ENCODE measurements around the gene MAD1L1. TPM values are rescaled to one million over a fixed set of nuclear protein-coding genes. Genes with fewer than 3 reads are reported as not detected.

MAD1L1 gene
- total RNA-seq, 1 donor from 2014 or later = 32.3 TPM

DNA sequence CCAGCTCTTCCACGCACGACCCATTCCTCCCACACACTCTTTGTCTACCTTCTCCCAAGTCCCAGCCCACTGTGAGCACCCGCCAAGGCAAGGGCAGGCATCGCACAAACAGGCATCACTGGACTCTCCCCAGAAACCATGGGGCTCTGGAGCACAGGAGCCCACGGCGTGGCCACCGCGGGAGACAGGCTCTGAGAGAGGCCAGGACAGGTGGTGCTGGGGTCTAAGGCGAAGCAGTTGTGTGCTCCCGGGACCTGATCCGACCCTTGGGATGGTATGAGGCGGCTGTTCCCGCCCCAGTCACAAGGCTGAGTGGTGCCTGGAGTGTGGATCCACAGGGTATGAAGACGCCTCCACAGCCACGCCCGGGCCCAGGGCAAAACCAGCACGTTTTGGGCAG, 156.9 kb downstream of the MAD1L1 start:
- Histone ChIP-seq H2AFZ (ENCODE audit: low read depth, low read length) (no peak overlapping the region), H3K27me3 (ENCODE audit: insufficient read depth, low read length) (no peaks in the 10 kb centered on the region), H3K27ac (ENCODE audit: low read depth, low read length) (no peak overlapping the region), H4K20me1 (ENCODE audit: insufficient read depth, low read length) (peaks cover 11% of the 10 kb centered on the region), H3K9ac (ENCODE audit: low read length) (no peak overlapping the region), H3K79me2 (ENCODE audit: insufficient read depth, low read length) (no peaks in the 10 kb centered on the region), H3K9me3 (ENCODE audit: insufficient read depth, low read depth, low read length) (no peaks in the 10 kb centered on the region), H3K4me2 (ENCODE audit: low read length) (no peak overlapping the region), H3K4me1 (ENCODE audit: insufficient read depth, low read length) (no peaks in the 10 kb centered on the region), H3K4me3 (ENCODE audit: insufficient read depth, low read depth, low read length) (no peak overlapping the region), H3K36me3 (ENCODE audit: insufficient read depth, low read length) (no peaks in the 10 kb centered on the region)
- Mint-ChIP-seq H3K27ac (ENCODE audit: unreplicated experiment) (no peak overlapping the region), H3K4me3 (ENCODE audit: unreplicated experiment) (no peak overlapping the region), H3K36me3 (ENCODE audit: low read depth, unreplicated experiment) (peaks cover 18% of the 10 kb centered on the region), H3K9me3 (ENCODE audit: unreplicated experiment) (no peaks in the 10 kb centered on the region), H3K27me3 (ENCODE audit: low read depth, unreplicated experiment) (no peaks in the 10 kb centered on the region), H3K4me1 (ENCODE audit: low read depth, unreplicated experiment) (no peaks in the 10 kb centered on the region)
- TF ChIP-seq EZH2 (IDR thresholded peaks at IDR 0.05; ENCODE audit: insufficient read depth, low read length) (no peak), CTCF (IDR thresholded peaks at IDR 0.05; ENCODE audit: insufficient read depth, low read depth, low read length) (no peak)
- no peak for FAIRE-seq
- DNase-seq (ENCODE audit: low read depth) = no peak

DNA sequence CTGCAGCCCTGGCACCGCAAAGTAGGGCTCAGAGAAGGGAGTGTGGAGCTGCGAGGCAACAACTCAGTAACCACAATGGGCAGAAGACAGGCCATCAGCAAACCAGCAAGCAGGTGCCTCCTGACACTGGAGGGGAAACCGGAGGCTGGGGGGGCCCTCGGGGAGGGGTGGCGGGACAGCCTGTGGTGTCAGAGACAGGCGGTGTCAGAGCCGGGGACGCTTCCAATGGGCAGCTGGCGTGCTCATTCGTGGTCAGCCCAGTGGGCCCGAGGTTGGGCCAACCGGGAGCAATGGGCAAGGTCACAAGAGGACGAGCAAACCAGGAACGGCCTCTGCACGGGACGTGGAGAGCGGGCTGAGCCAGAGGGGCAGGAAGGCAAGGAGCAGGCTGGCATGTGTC, 158.1 kb downstream of the MAD1L1 start:
- TF ChIP-seq EZH2 (IDR thresholded peaks at IDR 0.05; ENCODE audit: insufficient read depth, low read length) (no peak), CTCF (IDR thresholded peaks at IDR 0.05; ENCODE audit: insufficient read depth, low read depth, low read length) (no peak)
- H3K36me3 ChIP-seq (ENCODE audit: insufficient read depth, low read length) = no peaks in the 10 kb centered on the region

DNA sequence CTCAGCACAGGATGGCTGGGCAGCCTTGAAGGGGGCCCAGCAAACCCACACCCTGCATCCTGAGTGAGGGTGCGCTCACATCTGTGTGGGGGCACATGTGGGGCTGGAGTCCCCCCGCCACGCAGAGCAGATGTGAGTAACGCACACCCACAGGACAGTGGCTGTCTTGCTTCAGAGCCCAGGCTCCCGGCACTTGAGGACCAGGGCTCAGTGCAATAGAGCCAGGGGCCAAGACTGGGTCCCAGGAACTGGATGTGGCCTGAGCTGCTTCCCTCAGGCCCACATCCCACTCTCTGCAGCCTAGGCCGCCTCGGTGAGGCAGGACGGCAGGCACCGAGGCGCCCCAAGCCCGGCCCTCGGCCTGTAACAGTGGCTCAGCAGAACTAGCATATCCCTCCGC, 159.9 kb downstream of the MAD1L1 start:
- peaks cover 11% of the 10 kb centered on the region for H3K4me1 ChIP-seq (ENCODE audit: insufficient read depth, low read length)
- H3K27ac ChIP-seq (ENCODE audit: low read depth, low read length) = no peak overlapping the region
- Mint-ChIP-seq H3K4me1 (ENCODE audit: low read depth, unreplicated experiment) (no peaks in the 10 kb centered on the region), H3K27ac (ENCODE audit: unreplicated experiment) (no peak overlapping the region), H3K4me3 (ENCODE audit: unreplicated experiment) (no peak overlapping the region), H3K36me3 (ENCODE audit: low read depth, unreplicated experiment) (peaks cover 18% of the 10 kb centered on the region), H3K27me3 (ENCODE audit: low read depth, unreplicated experiment) (no peaks in the 10 kb centered on the region), H3K9me3 (ENCODE audit: unreplicated experiment) (no peaks in the 10 kb centered on the region)
- no peak for DNase-seq (ENCODE audit: low read depth)
- H3K36me3 ChIP-seq (ENCODE audit: insufficient read depth, low read length) = no peaks in the 10 kb centered on the region
- peaks cover 22% of the 10 kb centered on the region for H4K20me1 ChIP-seq (ENCODE audit: insufficient read depth, low read length)
- FAIRE-seq = no peak
- no peaks in the 10 kb centered on the region for H3K79me2 ChIP-seq (ENCODE audit: insufficient read depth, low read length)
- H3K4me2 ChIP-seq (ENCODE audit: low read length) = no peak overlapping the region
- no peak overlapping the region for H3K4me3 ChIP-seq (ENCODE audit: insufficient read depth, low read depth, low read length)
- no peak overlapping the region for H2AFZ ChIP-seq (ENCODE audit: low read depth, low read length)
- no peaks in the 10 kb centered on the region for H3K27me3 ChIP-seq (ENCODE audit: insufficient read depth, low read length)
- no peaks in the 10 kb centered on the region for H3K9me3 ChIP-seq (ENCODE audit: insufficient read depth, low read depth, low read length)
- TF ChIP-seq EZH2 (IDR thresholded peaks at IDR 0.05; ENCODE audit: insufficient read depth, low read length) = no peak
- no peak for TF ChIP-seq CTCF (IDR thresholded peaks at IDR 0.05; ENCODE audit: insufficient read depth, low read depth, low read length)
- H3K9ac ChIP-seq (ENCODE audit: low read length) = no peak overlapping the region

More for the DNA sequence above, 158.1 kb downstream of the MAD1L1 start:
- no peaks in the 10 kb centered on the region for H3K27me3 ChIP-seq (ENCODE audit: insufficient read depth, low read length)
- Mint-ChIP-seq H3K4me1 (ENCODE audit: low read depth, unreplicated experiment) (no peaks in the 10 kb centered on the region), H3K27ac (ENCODE audit: unreplicated experiment) (no peak overlapping the region), H3K27me3 (ENCODE audit: low read depth, unreplicated experiment) (no peaks in the 10 kb centered on the region), H3K36me3 (ENCODE audit: low read depth, unreplicated experiment) (peaks cover 18% of the 10 kb centered on the region), H3K9me3 (ENCODE audit: unreplicated experiment) (no peaks in the 10 kb centered on the region), H3K4me3 (ENCODE audit: unreplicated experiment) (no peak overlapping the region)
- DNase-seq (ENCODE audit: low read depth) = no peak
- H3K4me2 ChIP-seq (ENCODE audit: low read length) = no peak overlapping the region
- no peaks in the 10 kb centered on the region for H3K79me2 ChIP-seq (ENCODE audit: insufficient read depth, low read length)
- H3K4me3 ChIP-seq (ENCODE audit: insufficient read depth, low read depth, low read length) = no peak overlapping the region
- peaks cover 21% of the 10 kb centered on the region for H4K20me1 ChIP-seq (ENCODE audit: insufficient read depth, low read length)
- H3K9ac ChIP-seq (ENCODE audit: low read length) = no peak overlapping the region
- H2AFZ ChIP-seq (ENCODE audit: low read depth, low read length) = no peak overlapping the region
- H3K4me1 ChIP-seq (ENCODE audit: insufficient read depth, low read length) = peaks cover 3% of the 10 kb centered on the region
- no peak overlapping the region for H3K27ac ChIP-seq (ENCODE audit: low read depth, low read length)
- H3K9me3 ChIP-seq (ENCODE audit: insufficient read depth, low read depth, low read length) = no peaks in the 10 kb centered on the region
- FAIRE-seq = no peak
